Spleen (tissue), 11 donors: ENCODE data around the gene ITIH3. TPM values are rescaled to one million over a fixed set of nuclear protein-coding genes. Genes with fewer than 3 reads are reported as not detected.

Experiments
- DNase-seq: peaks from one replicate; pipeline ENCODE4 v3.0.0-alpha.2; 2020
- H3K27ac ChIP-seq, 8 donors: fragments of 200-600 bp; sonication (generic) in 7 of 8; 1 replicate in 4 of 8; 2 replicates in 4 of 8; pipeline versions ENCODE4 v1.5.0 to v1.8.0; 2016 to 2021; ENCODE audit warnings: inconsistent platforms in 4 of 8, mild to moderate bottlenecking in 4 of 8, moderate library complexity in 1 of 8
- H3K27me3 ChIP-seq, 7 donors: fragments of 200-600 bp; sonication (generic) in 6 of 7; replicated peaks in 1 of 7; 1 replicate in 4 of 7; 2 replicates in 3 of 7; pipeline versions ENCODE4 v1.5.0 to v1.8.0; 2016 to 2021; ENCODE audit warnings: inconsistent platforms in 3 of 7, mild to moderate bottlenecking in 1 of 7
- H3K36me3 ChIP-seq, 6 donors: fragments of 200-600 bp; sonication (generic) in 5 of 6; 1 replicate in 4 of 6; 2 replicates in 2 of 6; pipeline versions ENCODE4 v1.5.0 to v1.8.0; 2016 to 2021; ENCODE audit warnings: inconsistent platforms in 2 of 6
- H3K4me1 ChIP-seq, 6 donors: fragments of 200-600 bp; sonication (generic) in 5 of 6; 1 replicate in 3 of 6; 2 replicates in 3 of 6; pipeline versions ENCODE4 v1.5.0 to v1.8.0; 2016 to 2021; ENCODE audit warnings: inconsistent platforms in 3 of 6
- H3K4me3 ChIP-seq, 8 donors: fragments of 200-600 bp; sonication (generic) in 7 of 8; 1 replicate in 4 of 8; 2 replicates in 4 of 8; pipeline versions ENCODE4 v1.5.0 to v1.8.0; 2016 to 2021; ENCODE audit warnings: inconsistent platforms in 4 of 8, mild to moderate bottlenecking in 4 of 8, moderate library complexity in 2 of 8
- H3K9me3 ChIP-seq, 8 donors: fragments of 200-600 bp; sonication (generic) in 7 of 8; 1 replicate in 4 of 8; 2 replicates in 4 of 8; pipeline versions ENCODE4 v1.5.0 to v1.8.0; 2016 to 2021; ENCODE audit warnings: inconsistent platforms in 4 of 8
- POLR2A ChIP-seq, 3 donors: fragments of 450-650 bp; IDR thresholded peaks; one replicate each; pipeline ENCODE4 v1.5.1; 2017; ENCODE audit warnings: antibody characterized with exemption in 3 of 3, mild to moderate bottlenecking in 1 of 3
- POLR2AphosphoS5 ChIP-seq, 3 donors: sonication (generic); formaldehyde crosslinking; IDR thresholded peaks; one replicate each; pipeline ENCODE4 v1.5.1; 2017; ENCODE audit warnings: antibody characterized with exemption in 3 of 3
- WGBS, 5 donors: extraction: QIAGEN DNeasy Blood & Tissue Kit in 3 of 5; methylation state at CpG; one replicate each; pipeline versions ENCODE4 v1.1.5 to v1.1.7; 2013 to 2018; 5-methylcytosine and 5-hydroxymethylcytosine counted together
- intact Hi-C: fragments of 100-400 bp; cut with DNase I; formaldehyde crosslinking; loops from one replicate; pipeline ENCODE4 v1.15.0; 2023; ENCODE audit warnings: low total_unique reads
- polyA plus RNA-seq, 3 donors: library from polyadenylated mRNA; stranded (reverse); fragments of 200-250 nt; gene quantifications; one replicate each; pipeline ENCODE4 v1.2.1, GENCODE V29; 2013
- total RNA-seq, 7 donors: library from RNA; depleted of rRNA in 3 of 7; stranded (reverse); fragments of >200 nt in 3 of 7; fragmentation: NEBNext Ultra II Directional in 4 of 7; extraction: Animal tissue kit (Norgen Biotek cat#: 25700) in 4 of 7; gene quantifications; one replicate each; pipeline versions ENCODE4 v1.1.0 to v1.2.1, GENCODE V29; 2016 to 2021
- TF ChIP-seq, protein P1 (sequence below), 11 experiments: fragments of 200-600 bp in 7 of 11; fragments of 450-650 bp in 4 of 11; sonication (generic) in 4 of 11; IDR thresholded peaks in 8 of 11; conservative IDR thresholded peaks in 3 of 11; 1 replicate in 7 of 11; 2 replicates in 4 of 11; pipeline versions ENCODE4 v1.4.0 to v1.8.0; 2016 to 2021; ENCODE audit warnings: antibody characterized with exemption in 11 of 11, inconsistent platforms in 4 of 11, mild to moderate bottlenecking in 1 of 11
- donor health status: healthy with polysubstance abuse.
- donor health status: DM: no; HTN: no; CAD: no; lungs with moderate emphysema.
- donor health status: DM: no; HTN: no; CAD: no.
- donor health status: Bipolar disorder and iron deficiency.
- donor health status: healthy.
- donor health status: DM: no; HTN: no; CAD: no.
- donor health status: DM: yes; HTN: yes; CAD: no.

Gene ITIH3
- total and polyA plus RNA-seq, 10 donors = 8.0 to 53.7 (median 16.5) TPM

DNA sequence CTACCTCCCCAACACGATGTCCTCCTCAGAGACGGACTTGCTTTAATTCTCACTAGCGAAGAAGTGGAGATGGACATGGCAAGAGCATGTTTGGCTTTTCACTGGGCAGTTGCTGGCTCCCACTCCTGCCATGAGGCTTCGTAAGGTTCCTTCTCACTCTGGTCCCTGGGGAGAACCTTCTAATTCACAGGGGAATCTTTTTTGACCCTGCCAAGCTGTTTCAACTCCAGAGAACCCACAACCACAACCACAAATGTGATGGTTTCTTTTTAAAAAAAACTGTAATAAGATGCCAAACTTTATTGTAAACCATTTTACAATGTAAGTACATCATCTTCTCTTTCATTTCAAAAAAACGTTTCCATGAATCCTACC is 41.9 kb downstream of the ITIH3 start:
- DNase-seq = no peak
- peaks cover 0 to 25% (median 9%) of the 10 kb centered on the region in 6 donors for H3K4me1 ChIP-seq
- no peaks in the 10 kb centered on the region for H3K27me3 ChIP-seq
- intact Hi-C loops = no loop called here
- H3K9me3 ChIP-seq = no peaks in the 10 kb centered on the region
- H3K4me3 ChIP-seq = no peak overlapping the region
- no peak overlapping the region for H3K27ac ChIP-seq
- 86 to 92% (median 88%) methylated on average over 3 to 5 of the region's 5 CpGs for WGBS, 5 donors
- no peak for TF ChIP-seq POLR2A (IDR thresholded peaks at IDR 0.05)
- no peak for TF ChIP-seq POLR2AphosphoS5 (IDR thresholded peaks at IDR 0.05)
- TF ChIP-seq, protein P1, sequence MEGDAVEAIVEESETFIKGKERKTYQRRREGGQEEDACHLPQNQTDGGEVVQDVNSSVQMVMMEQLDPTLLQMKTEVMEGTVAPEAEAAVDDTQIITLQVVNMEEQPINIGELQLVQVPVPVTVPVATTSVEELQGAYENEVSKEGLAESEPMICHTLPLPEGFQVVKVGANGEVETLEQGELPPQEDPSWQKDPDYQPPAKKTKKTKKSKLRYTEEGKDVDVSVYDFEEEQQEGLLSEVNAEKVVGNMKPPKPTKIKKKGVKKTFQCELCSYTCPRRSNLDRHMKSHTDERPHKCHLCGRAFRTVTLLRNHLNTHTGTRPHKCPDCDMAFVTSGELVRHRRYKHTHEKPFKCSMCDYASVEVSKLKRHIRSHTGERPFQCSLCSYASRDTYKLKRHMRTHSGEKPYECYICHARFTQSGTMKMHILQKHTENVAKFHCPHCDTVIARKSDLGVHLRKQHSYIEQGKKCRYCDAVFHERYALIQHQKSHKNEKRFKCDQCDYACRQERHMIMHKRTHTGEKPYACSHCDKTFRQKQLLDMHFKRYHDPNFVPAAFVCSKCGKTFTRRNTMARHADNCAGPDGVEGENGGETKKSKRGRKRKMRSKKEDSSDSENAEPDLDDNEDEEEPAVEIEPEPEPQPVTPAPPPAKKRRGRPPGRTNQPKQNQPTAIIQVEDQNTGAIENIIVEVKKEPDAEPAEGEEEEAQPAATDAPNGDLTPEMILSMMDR (IDR thresholded peaks at IDR 0.05 in 8 of 11, conservative IDR thresholded peaks at IDR 0.05 in 3 of 11) = no peak
- H3K36me3 ChIP-seq = peaks cover 0 to 94% (median 33%) of the 10 kb centered on the region in 6 donors

DNA sequence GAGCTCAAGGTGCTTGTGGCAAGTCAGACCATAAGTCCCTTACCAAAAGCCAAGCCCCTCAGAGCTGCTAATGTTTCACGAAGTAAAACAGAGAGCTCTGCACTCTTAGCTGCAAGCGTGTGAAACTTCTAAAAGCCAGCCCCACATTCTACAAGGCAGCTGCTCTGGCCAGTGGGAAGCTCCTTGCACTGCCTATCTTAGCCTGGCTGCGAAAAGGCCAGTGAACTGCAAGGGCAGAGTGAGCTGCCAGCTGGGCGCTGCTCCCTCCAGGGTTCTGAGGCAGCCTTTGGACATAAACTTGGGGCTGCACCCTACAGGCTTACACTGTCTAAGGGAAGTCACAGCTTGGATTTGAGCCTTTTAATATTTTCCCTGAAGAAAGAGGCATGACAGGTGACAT is 42.4 kb downstream of the ITIH3 start:
- Histone ChIP-seq H3K27ac (no peak overlapping the region), H3K4me3 (no peak overlapping the region), H3K36me3 (peaks cover 0 to 98% (median 38%) of the 10 kb centered on the region in 6 donors), H3K9me3 (no peaks in the 10 kb centered on the region), H3K4me1 (peaks cover 0 to 25% (median 9%) of the 10 kb centered on the region in 6 donors), H3K27me3 (no peaks in the 10 kb centered on the region)
- DNase-seq = no peak
- intact Hi-C loops = no loop called here
- WGBS, 5 donors = 95 to 96% (median 96%) methylated on average over 4 of the region's 4 CpGs
- TF ChIP-seq, protein P1 (IDR thresholded peaks at IDR 0.05 in 8 of 11, conservative IDR thresholded peaks at IDR 0.05 in 3 of 11) = no peak
- no peak for TF ChIP-seq POLR2AphosphoS5 (IDR thresholded peaks at IDR 0.05)
- TF ChIP-seq POLR2A (IDR thresholded peaks at IDR 0.05) = no peak

DNA sequence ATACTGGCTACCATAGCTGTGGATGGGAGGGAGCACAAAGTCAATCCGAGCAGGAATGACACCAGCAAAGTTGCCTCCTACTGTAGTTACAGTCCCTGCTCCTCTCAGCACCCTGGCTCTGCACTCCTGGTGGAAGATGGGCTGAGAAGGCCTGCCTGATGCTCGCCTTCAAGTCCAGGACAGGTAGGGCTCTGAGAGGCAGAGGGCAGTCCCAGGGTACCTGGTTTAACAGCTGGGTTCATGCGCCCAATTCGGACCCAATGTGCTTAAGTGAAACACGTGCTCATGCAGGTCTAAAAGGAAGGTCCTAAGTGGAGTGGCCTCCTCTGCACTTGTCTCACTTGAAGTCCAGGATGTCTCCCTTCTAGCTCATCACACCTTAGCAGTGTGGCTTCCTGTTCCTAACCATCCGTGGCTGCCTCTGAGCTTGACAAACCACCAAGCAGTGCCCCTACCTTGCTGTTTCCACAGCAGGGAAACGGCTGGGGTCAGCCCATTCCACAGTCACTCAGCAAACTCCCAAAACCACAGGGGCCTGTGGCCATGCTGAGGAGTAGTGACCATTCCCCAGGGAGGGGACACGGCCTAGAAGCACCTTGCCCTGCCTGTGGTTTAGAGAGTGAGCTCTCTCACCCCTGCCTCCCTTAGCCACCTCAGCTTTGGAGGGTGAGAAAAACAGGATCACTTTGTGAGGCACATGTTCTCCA is 44.1 kb downstream of the ITIH3 start:
- no peak overlapping the region for H3K27ac ChIP-seq
- H3K36me3 ChIP-seq = peaks cover 0 to 98% (median 46%) of the 10 kb centered on the region in 6 donors
- H3K4me1 ChIP-seq = peaks cover 0 to 39% (median 9%) of the 10 kb centered on the region in 6 donors
- peak in 1 of 3 donors; percentile 7 for TF ChIP-seq POLR2AphosphoS5 (IDR thresholded peaks at IDR 0.05)
- TF ChIP-seq, protein P1 (IDR thresholded peaks at IDR 0.05 in 8 of 11, conservative IDR thresholded peaks at IDR 0.05 in 3 of 11) = no peak
- intact Hi-C loops = no loop called here
- peak; percentile 56 for DNase-seq
- 66 to 78% (median 75%) methylated on average over 8 of the region's 8 CpGs for WGBS, 5 donors
- no peaks in the 10 kb centered on the region for H3K9me3 ChIP-seq
- H3K4me3 ChIP-seq = no peak overlapping the region
- H3K27me3 ChIP-seq = no peaks in the 10 kb centered on the region

DNA sequence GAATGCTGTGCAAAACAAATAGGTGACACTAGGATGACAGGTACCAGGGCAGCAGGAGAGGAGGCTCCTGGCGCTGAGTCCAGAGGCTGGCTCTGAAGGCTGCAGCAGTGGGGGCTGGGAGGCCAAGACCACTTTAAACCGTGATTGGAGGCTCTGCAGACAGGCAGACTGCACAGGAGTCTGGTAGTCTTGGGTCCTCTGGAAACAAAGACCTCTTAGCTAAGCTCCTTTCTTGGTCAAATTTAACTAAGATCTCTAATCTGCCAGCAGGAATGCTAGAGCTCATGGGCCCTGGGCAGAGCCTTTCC is 44.6 kb downstream of the ITIH3 start:
- Histone ChIP-seq H3K4me1 (peaks cover 0 to 44% (median 9%) of the 10 kb centered on the region in 6 donors), H3K4me3 (no peak overlapping the region), H3K9me3 (no peaks in the 10 kb centered on the region), H3K36me3 (peaks cover 0 to 98% (median 48%) of the 10 kb centered on the region in 6 donors), H3K27ac (no peak overlapping the region), H3K27me3 (no peaks in the 10 kb centered on the region)
- intact Hi-C loops = no loop called here
- peak; percentile 51 for DNase-seq
- WGBS, 5 donors = 67 to 94% (median 90%) methylated on average over 1 to 2 of the region's 2 CpGs
- no peak for TF ChIP-seq POLR2A (IDR thresholded peaks at IDR 0.05)
